SK-N-SH treated with all-trans-retinoic acid at 6 μM for 48 hours (cell line): ENCODE data around the gene THBS3.

Experiments used
- BACH2 ChIP-seq: fragments of 250-450 bp; sonication (Bioruptor Pico); IDR thresholded peaks from 2 replicates; pipeline ENCODE4 v1.9.0; 2021; ENCODE audit warnings: mild to moderate bottlenecking, borderline replicate concordance
- OSR1 ChIP-seq: fragments of 250-450 bp; sonication (Bioruptor Pico); IDR thresholded peaks from 2 replicates; pipeline ENCODE4 v1.8.0; 2022; ENCODE audit warnings: moderate library complexity, mild to moderate bottlenecking, inconsistent platforms
- TCF4 ChIP-seq: fragments of 250-450 bp; sonication (Bioruptor Pico); IDR thresholded peaks from 2 replicates; pipeline ENCODE4 v1.8.0; 2021; ENCODE audit warnings: mild to moderate bottlenecking, moderate library complexity, borderline replicate concordance
- ZC3H10 ChIP-seq: fragments of 250-450 bp; sonication (Bioruptor Pico); IDR thresholded peaks from 2 replicates; pipeline ENCODE4 v1.5.1; 2021; ENCODE audit warnings: mild to moderate bottlenecking, moderate library complexity
- ZFP30 ChIP-seq: fragments of 450-650 bp; formaldehyde crosslinking; IDR thresholded peaks from 2 replicates; pipeline ENCODE4 v1.5.0; 2022; ENCODE audit warnings: mild to moderate bottlenecking, moderate library complexity
- ZNF565 ChIP-seq: fragments of 450-650 bp; formaldehyde crosslinking; conservative IDR thresholded peaks from 2 replicates; pipeline ENCODE4 v1.5.0; 2020; ENCODE audit warnings: low read depth, mild to moderate bottlenecking, moderate library complexity
- ZNF8 ChIP-seq: fragments of 450-650 bp; formaldehyde crosslinking; IDR thresholded peaks from 2 replicates; pipeline ENCODE4 v1.5.0; 2020; ENCODE audit warnings: mild to moderate bottlenecking, moderate library complexity
- TF ChIP-seq, protein P1 (sequence below): fragments of 250-450 bp; sonication (Bioruptor Pico); IDR thresholded peaks from 2 replicates; pipeline ENCODE4 v1.5.1; 2021; ENCODE audit warnings: mild to moderate bottlenecking, moderate library complexity
- TF ChIP-seq, protein P2 (sequence below): fragments of 250-450 bp; sonication (Bioruptor Pico); IDR thresholded peaks from 2 replicates; pipeline ENCODE4 v1.5.1; 2020; ENCODE audit warnings: low read depth, mild to moderate bottlenecking, moderate library complexity

DNA sequence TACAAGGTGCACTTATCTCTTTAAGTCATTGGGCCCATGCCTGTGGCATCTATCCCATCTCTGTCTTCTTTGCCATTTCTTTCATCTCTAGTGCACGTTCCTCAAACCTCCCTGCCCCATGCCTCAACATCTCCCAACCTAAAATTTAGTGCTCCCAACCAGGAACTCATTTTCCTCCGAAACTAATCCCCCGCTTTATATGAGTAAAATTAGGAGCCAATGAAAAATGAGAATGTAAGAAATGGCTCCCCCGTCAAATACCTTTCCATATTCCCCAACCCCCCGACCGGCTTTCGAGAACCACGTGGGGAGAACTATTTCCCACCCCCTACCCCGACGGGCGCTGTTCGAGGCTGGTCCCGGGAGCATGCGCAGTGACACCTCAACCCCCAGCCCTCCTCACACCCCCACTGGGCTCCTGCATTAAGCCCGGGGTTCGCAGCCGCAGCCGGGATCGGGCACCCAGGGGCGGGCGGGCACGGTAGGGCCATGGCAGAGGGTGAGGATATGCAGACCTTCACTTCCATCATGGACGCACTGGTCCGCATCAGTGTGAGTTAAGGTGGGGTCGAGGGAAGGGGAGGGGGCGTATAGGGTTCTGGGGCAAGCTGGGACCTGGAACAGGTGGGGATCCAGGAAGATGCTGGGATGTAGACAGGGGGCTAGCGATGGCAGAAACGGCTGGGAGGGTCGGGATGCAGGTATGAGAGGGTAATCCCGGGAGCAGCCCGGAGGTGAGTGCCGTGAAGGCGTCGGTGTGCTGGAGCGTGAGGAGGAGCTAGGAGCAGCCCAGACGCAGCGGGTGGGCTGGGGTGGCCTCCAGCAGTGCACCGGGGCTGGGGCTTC lies 34.0 kb downstream of the THBS3 start, which contains the start of gene TRIM46:
- no peak for TF ChIP-seq OSR1 (CRISPR knock-in tag)
- TF ChIP-seq, protein P1, sequence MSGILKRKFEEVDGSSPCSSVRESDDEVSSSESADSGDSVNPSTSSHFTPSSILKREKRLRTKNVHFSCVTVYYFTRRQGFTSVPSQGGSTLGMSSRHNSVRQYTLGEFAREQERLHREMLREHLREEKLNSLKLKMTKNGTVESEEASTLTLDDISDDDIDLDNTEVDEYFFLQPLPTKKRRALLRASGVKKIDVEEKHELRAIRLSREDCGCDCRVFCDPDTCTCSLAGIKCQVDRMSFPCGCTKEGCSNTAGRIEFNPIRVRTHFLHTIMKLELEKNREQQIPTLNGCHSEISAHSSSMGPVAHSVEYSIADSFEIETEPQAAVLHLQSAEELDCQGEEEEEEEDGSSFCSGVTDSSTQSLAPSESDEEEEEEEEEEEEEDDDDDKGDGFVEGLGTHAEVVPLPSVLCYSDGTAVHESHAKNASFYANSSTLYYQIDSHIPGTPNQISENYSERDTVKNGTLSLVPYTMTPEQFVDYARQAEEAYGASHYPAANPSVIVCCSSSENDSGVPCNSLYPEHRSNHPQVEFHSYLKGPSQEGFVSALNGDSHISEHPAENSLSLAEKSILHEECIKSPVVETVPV (CRISPR knock-in tag), result no peak
- TF ChIP-seq TCF4 (CRISPR knock-in tag), result no peak
- TF ChIP-seq, protein P2, sequence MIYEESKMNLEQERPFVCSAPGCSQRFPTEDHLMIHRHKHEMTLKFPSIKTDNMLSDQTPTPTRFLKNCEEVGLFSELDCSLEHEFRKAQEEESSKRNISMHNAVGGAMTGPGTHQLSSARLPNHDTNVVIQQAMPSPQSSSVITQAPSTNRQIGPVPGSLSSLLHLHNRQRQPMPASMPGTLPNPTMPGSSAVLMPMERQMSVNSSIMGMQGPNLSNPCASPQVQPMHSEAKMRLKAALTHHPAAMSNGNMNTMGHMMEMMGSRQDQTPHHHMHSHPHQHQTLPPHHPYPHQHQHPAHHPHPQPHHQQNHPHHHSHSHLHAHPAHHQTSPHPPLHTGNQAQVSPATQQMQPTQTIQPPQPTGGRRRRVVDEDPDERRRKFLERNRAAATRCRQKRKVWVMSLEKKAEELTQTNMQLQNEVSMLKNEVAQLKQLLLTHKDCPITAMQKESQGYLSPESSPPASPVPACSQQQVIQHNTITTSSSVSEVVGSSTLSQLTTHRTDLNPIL (CRISPR knock-in tag), result no peak
- no peak for TF ChIP-seq BACH2 (CRISPR knock-in tag)
- no peak for TF ChIP-seq ZC3H10 (CRISPR knock-in tag)
- no peak for TF ChIP-seq ZNF565 (CRISPR knock-in tag)
- TF ChIP-seq ZFP30, result no peak
- TF ChIP-seq ZNF8 (CRISPR knock-in tag), result no peak
